A549 (cell line): ENCODE data around the gene COG7.

ENCODE experiments used
- CTCF ChIP-seq: fragments of >200 bp; sonication (Bioruptor Twin); formaldehyde crosslinking; IDR thresholded peaks from 3 replicates; pipeline ENCODE4 v1.5.1; 2016
- HOXA7 ChIP-seq: fragments of 250-450 bp; sonication (Bioruptor Pico); IDR thresholded peaks from 2 replicates; pipeline ENCODE4 v1.5.0; 2020; ENCODE audit warnings: mild to moderate bottlenecking, moderate library complexity
- MAFK ChIP-seq: fragments of 450-650 bp; IDR thresholded peaks from 2 replicates; pipeline ENCODE4 v1.6.1; 2014; ENCODE audit not compliant: partially characterized antibody
- MYC ChIP-seq: IDR thresholded peaks from 2 replicates; pipeline ENCODE4 v1.6.1; 2012; ENCODE audit warnings: mild to moderate bottlenecking, inconsistent platforms, low read length, improper control_type of control experiment, borderline replicate concordance
- POLR2A ChIP-seq: IDR thresholded peaks from 2 replicates; pipeline ENCODE4 v1.6.1; 2012; ENCODE audit warnings: mild to moderate bottlenecking, low read length
- RFX5 ChIP-seq: fragments of 450-650 bp; IDR thresholded peaks from 2 replicates; pipeline ENCODE4 v1.7.1; 2014; ENCODE audit warnings: antibody characterized with exemption, mild to moderate bottlenecking, moderate library complexity
- SMC3 ChIP-seq: fragments of >200 bp; sonication (Bioruptor Twin); formaldehyde crosslinking; IDR thresholded peaks from 3 replicates; pipeline ENCODE4 v1.6.1; 2018; ENCODE audit warnings: inconsistent platforms

GRCh38 chr16:23356941-23357340 is 96.0 kb downstream of the COG7 start:
- TF ChIP-seq RFX5 (no peak), SMC3 (no peak), CTCF (no peak), POLR2A (no peak), HOXA7 (CRISPR knock-in tag) (no peak), MAFK (no peak), MYC (no peak)
